NCI-H1694 (cell line): ENCODE data around the gene DHH.

Experiments used
- DNase-seq: peaks from one replicate; lab custom pipeline; 2025; lab: John Stamatoyannopoulos, UW

The DHH gene

DNA sequence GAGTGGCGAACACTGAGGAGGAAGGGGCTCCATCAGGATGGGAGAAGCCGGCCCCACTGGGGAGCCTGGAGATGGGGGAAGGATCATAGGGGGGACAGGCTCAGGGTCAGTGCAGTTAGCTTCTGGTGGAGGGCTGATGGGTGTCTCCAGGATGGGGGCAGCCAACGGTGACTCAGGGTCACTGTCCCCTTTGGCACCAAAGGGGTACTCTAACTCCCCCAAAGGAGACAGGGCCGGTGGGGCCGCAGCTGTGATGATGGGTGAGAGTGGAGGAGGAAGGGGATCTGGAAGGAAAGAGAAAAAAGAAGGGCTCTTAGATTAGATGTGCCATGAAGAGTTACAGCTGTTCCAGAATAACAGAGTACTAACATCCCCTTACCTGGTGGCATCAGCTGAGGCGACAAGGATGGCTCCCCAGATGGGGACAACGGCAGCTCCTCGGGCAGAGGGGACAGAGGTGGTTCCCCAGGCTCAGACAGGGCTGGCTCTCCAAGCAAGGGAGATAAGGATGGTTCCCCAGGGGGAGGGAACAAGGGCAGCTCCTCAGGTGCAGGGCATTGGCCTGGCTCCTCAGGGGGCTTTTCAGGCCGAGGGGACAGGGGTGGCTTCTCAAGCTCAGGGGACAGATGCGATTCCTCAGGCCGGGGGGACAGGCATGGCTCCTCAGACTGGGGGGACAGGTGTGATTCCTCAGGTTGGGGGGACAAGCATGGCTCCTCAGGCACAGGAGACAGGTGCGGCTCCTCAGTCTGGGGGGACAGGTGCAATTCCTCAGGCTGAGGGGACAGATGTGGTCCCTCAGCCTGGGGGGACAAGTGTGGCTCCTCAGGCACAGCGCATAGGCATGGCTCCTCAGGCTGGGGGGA is 43.9 kb downstream of the DHH start:
- no peak for DNase-seq

GRCh38 chr12:49049566-49050224 is 44.9 kb downstream of the DHH start:
- no peak for DNase-seq

- no peak for DNase-seq
These were observed 45.6 kb downstream of the DHH start for GRCh38 chr12:49048953-49049352.

GRCh38 chr12:49046129-49046895 is 48.3 kb downstream of the DHH start:
- DNase-seq = no peak

DNA sequence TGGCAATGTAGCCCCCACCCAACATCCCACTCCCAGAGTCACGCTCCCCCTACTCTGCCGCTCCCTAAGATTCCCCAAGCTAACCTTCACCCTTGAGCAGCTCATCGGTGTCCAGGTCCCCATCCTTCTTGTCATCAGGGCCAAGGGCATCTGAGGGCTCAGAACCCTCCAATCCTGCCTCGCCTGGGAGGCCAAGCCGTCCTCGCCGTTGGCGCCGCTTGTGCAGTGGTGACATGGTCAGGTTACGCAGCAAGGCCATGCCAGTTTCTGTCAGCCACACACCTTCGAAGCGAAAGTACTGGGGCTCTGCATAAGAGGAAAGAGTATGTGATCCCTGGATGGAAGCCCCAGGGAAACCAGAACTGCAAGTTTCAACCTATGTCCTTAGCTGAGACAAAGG is 49.9 kb downstream of the DHH start:
- DNase-seq = no peak

DNA sequence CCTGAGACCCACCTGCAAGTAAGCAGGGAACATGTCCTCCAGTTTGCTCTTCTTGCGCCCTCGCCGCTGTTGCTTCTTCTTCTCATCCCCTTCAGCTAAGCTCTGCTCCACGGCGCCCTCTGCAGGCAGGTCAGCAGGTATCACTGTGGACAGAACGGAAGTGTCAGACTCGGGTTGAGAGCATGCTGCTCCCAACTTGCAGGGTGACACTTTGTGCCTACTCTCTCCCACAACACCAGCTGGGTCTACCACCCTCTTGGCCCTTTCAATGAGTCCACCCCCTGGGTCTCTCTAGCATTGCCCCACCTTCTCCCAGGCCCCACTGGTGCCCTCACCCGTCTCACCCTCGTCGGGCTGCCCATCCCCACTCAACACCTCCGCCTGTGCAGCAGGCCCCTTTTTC is 50.7 kb downstream of the DHH start:
- peak; percentile 24 for DNase-seq

- no peak for DNase-seq
These were observed 51.4 kb downstream of the DHH start for GRCh38 chr12:49043241-49043640.

GRCh38 chr12:49041881-49042484 is 52.6 kb downstream of the DHH start:
- DNase-seq = no peak

DNA sequence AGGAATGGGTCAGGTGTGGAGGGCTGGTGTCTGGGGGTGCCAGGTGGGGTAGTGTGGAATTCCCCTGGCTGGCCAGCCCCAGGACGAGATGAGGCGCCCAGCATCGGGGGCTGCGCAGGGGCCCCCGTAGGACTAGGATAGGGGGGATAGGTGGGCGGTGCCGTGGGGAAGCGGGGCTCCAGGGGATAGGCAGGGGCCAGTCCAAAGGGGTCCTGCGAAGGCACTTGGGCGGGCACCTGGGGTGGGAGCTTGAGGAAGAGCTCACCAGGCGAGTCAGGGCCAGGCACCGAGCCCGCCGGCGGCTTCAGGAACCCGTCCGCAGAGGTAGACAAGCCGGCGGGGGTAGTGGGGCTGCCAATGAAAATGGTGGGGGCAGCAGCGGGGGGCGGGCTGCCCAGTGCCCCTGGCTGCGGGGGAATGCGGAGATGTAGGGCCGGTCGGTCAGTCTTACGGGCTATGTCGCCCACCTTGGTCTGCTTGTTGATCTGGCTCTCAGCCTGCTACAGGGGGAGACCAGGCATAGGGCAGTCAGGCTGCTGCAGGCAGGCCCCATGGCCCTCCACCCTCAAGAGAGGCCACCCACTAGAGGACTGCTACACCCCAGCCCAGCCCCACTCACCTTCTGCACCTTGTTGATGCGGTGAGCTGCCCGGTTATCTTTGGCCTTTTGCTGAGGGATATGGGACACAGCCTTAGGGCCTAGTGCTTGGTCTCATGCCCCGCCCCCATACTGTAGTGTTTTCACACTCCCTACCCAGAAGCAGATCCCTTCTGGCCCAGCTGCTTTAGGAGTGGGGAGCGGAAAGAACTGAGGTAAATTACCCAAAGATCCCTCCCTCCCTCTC is 53.3 kb downstream of the DHH start:
- no peak for DNase-seq

GRCh38 chr12:49040364-49040855 is 54.2 kb downstream of the DHH start:
- no peak for DNase-seq

DNA sequence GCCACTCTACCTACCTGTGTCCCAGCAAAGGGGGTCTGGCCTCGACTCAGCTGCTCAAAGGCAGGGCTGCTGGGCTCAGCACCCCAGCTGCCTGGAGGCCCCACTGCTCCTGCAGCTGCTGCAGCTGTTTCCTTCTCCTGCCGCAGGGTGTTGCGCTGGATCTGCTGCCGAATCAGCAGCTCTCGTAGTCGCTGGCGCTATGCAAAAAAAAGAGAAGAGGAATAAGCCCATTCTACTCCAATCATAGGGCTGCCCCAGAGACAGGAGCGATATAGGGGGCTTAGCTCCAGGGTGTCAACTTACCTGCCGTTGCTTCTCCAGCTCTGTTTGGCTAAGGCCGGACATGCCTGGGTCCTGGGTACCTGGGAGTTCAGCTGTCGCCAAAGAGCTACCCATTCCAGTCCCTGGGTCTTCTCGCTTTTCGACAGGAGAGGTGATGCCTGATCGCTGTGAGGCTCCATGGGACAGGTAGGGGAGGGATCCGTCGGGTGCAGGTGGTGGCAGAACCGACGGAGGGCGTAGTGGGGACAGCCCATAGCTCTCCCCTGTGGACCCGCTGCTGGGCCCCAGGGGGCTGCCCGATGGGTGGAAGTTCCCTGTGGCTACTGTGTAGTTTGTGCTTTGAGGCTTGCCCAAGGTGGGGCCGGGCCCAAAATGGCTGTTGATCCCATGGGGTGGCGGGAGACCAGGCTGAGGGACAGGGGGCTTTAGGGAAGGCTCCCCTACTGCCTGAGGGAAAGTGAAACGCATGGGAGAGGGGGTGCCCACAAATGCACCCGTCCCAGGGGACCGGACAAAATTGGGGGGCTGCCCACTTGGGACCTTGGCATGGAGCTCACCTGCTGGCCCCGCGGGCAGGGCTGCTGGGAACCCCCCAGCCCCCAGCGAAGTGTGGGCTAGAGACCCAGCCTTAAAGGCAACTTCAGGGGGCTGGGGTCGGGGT is 54.9 kb downstream of the DHH start:
- DNase-seq = no peak

GRCh38 chr12:49038291-49038955 is 56.2 kb downstream of the DHH start:
- DNase-seq = no peak

GRCh38 chr12:49037947-49038237 is 56.7 kb downstream of the DHH start:
- no peak for DNase-seq

- no peak for DNase-seq
These were observed 57.3 kb downstream of the DHH start for GRCh38 chr12:49037111-49037946.
